OCI-LY3 (cell line): ENCODE measurements around the gene ZCCHC12.

Source experiments
- EZH2phosphoT487 ChIP-seq: fragments of 200-600 bp; shearing (Covaris generic); IDR thresholded peaks from 2 replicates; pipeline ENCODE4 v1.6.1; 2018; ENCODE audit warnings: antibody characterized with exemption, mixed run types, low read depth
- TF ChIP-seq, protein P1 (sequence below): fragments of 200-600, 300-600 bp; sonication (generic); IDR thresholded peaks from 2 replicates; pipeline ENCODE4 v1.5.1; 2014; ENCODE audit warnings: antibody characterized with exemption, low read length, low read depth

DNA sequence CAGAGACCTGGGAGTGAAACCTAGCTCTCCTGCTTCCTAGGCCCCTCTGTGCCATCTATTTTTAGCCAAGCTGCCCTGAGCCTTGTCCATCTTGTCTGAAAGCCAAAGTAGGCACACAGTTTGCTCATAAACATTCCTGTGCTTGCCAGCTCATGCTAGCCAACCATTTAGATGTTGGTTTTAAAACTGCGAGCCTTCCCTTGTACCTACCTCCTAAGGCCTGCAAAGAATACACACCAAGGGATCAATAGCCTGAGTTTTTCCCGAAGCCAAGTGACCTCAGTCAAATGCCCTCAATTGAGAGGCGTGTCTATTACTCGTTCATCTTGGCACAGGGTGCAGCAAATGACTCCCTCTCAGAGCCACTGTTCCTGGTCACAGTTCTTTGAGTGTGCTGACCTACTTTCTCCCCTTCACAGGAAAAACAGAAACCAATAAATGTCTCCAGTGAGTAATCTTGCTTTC lies 48.5 kb downstream of the ZCCHC12 start:
- TF ChIP-seq, protein P1, sequence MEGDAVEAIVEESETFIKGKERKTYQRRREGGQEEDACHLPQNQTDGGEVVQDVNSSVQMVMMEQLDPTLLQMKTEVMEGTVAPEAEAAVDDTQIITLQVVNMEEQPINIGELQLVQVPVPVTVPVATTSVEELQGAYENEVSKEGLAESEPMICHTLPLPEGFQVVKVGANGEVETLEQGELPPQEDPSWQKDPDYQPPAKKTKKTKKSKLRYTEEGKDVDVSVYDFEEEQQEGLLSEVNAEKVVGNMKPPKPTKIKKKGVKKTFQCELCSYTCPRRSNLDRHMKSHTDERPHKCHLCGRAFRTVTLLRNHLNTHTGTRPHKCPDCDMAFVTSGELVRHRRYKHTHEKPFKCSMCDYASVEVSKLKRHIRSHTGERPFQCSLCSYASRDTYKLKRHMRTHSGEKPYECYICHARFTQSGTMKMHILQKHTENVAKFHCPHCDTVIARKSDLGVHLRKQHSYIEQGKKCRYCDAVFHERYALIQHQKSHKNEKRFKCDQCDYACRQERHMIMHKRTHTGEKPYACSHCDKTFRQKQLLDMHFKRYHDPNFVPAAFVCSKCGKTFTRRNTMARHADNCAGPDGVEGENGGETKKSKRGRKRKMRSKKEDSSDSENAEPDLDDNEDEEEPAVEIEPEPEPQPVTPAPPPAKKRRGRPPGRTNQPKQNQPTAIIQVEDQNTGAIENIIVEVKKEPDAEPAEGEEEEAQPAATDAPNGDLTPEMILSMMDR = no peak
- no peak for TF ChIP-seq EZH2phosphoT487
